ENCODE results near the gene LMF2. TPM values are rescaled to one million over a fixed set of nuclear protein-coding genes. Genes with fewer than 3 reads are reported as not detected.
"Not testable (repeated sequence)": the region's sequence is repeated elsewhere in the genome, so short reads cannot be mapped to it uniquely, and the experiment has no call there.

Gene LMF2
- polyA plus RNA-seq, 3 donors from 2014 or later, result 16.3 to 40.4 (median 20.1) TPM

GRCh38 chr22:50523806-50524675 is 16.5 kb upstream of the LMF2 start:
- no peaks in the 10 kb centered on the region for H3K9me3 Mint-ChIP-seq
- peak overlapping the region; percentile 84 to 89 (median 87) for H3K4me3 Mint-ChIP-seq
- H3K27me3 Mint-ChIP-seq (ENCODE audit: low read depth in 3 of 3), result peaks cover 9 to 14% (median 13%) of the 10 kb centered on the region in 3 donors
- H3K27ac Mint-ChIP-seq, result peak overlapping the region in 5 of 6 donors; percentile 67 to 92 (median 84)
- no peaks in the 10 kb centered on the region for H3K36me3 Mint-ChIP-seq
- DNase-seq, result no peak
- H3K4me1 Mint-ChIP-seq, result peaks cover 27 to 29% of the 10 kb centered on the region in 2 donors

GRCh38 chr22:50523458-50523805 is 15.9 kb upstream of the LMF2 start:
- no peak for DNase-seq
- no peak overlapping the region for H3K27ac Mint-ChIP-seq
- H3K4me1 Mint-ChIP-seq, result peaks cover 25 to 27% of the 10 kb centered on the region in 2 donors
- H3K36me3 Mint-ChIP-seq, result no peaks in the 10 kb centered on the region
- no peaks in the 10 kb centered on the region for H3K9me3 Mint-ChIP-seq
- peak overlapping the region in 3 of 5 donors; percentile 2 to 21 (median 5) for H3K4me3 Mint-ChIP-seq
- H3K27me3 Mint-ChIP-seq (ENCODE audit: low read depth in 3 of 3), result peaks cover 9 to 15% (median 13%) of the 10 kb centered on the region in 3 donors

DNA sequence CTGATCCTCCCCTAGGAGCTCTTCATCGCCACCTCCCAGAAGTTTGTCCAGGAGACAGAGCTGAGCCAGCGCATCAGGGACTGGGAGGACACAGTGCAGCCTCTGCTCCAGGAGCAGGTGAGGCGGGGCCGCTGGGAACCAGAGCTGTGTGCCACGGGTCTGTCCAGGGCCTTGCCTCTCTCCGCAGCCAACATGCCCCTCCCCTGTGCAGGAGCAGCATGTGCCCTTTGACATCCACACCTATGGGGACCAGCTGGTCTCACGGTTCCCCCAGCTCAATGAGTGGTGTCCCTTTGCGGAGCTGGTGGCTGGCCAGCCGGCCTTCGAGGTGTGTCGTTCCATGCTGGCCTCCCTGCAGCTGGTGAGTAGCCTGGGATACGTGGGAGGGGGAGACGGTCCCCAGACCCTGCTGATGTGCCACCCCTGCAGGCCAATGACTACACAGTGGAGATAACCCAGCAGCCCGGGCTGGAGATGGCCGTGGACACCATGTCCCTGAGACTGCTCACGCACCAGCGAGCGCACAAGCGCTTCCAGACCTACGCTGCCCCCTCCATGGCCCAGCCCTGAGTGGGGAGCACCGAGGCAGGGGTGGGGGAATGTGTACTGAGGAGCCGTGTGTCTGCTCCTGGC is 15.4 kb upstream of the LMF2 start:
- Mint-ChIP-seq H3K9me3 (no peaks in the 10 kb centered on the region), H3K4me3 (peak overlapping the region in 3 of 5 donors; percentile 2 to 21 (median 5)), H3K4me1 (peaks cover 20 to 22% of the 10 kb centered on the region in 2 donors), H3K36me3 (no peaks in the 10 kb centered on the region), H3K27ac (no peak overlapping the region), H3K27me3 (ENCODE audit: low read depth in 3 of 3) (peaks cover 9 to 15% (median 13%) of the 10 kb centered on the region in 3 donors)
- no peak for DNase-seq

GRCh38 chr22:50522208-50522805 is 14.8 kb upstream of the LMF2 start:
- no peaks in the 10 kb centered on the region for H3K36me3 Mint-ChIP-seq
- peaks cover 14 to 15% of the 10 kb centered on the region in 2 donors for H3K4me1 Mint-ChIP-seq
- DNase-seq, result no peak
- no peak overlapping the region for H3K4me3 Mint-ChIP-seq
- no peaks in the 10 kb centered on the region for H3K9me3 Mint-ChIP-seq
- no peak overlapping the region for H3K27ac Mint-ChIP-seq
- peaks cover 9 to 15% (median 13%) of the 10 kb centered on the region in 3 donors for H3K27me3 Mint-ChIP-seq (ENCODE audit: low read depth in 3 of 3)

DNA sequence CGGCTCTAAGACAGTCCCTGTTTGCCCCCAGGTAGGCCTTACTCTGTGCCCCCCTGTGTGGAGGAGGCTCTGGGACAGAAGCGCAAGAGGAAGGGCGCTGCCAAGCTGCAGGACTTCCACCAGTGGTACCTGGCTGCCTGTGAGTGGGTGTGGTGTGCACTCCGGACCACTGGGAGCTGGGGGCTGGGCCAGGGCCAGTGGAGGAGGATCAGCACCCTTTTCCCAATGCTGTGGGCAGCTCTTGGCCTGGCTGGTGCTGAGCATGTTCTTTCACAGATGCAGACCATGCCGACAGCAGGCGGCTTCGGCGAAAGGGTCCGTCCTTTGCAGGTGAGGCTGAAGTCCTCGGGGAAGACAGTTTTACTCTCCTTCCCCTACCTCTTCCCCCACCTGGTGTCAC is 14.2 kb upstream of the LMF2 start:
- H3K4me1 Mint-ChIP-seq, result peaks cover 8 to 9% of the 10 kb centered on the region in 2 donors
- no peaks in the 10 kb centered on the region for H3K9me3 Mint-ChIP-seq
- no peak overlapping the region for H3K27ac Mint-ChIP-seq
- H3K4me3 Mint-ChIP-seq, result no peak overlapping the region
- no peak for DNase-seq
- H3K36me3 Mint-ChIP-seq, result no peaks in the 10 kb centered on the region
- peaks cover 12 to 15% (median 13%) of the 10 kb centered on the region in 3 donors for H3K27me3 Mint-ChIP-seq (ENCODE audit: low read depth in 3 of 3)

- no peak for DNase-seq
- Mint-ChIP-seq H3K4me3 (no peak overlapping the region), H3K4me1 (peaks cover 7 to 8% of the 10 kb centered on the region in 2 donors), H3K27me3 (ENCODE audit: low read depth in 3 of 3) (peaks cover 12 to 15% (median 13%) of the 10 kb centered on the region in 3 donors), H3K36me3 (no peaks in the 10 kb centered on the region), H3K27ac (no peak overlapping the region), H3K9me3 (no peaks in the 10 kb centered on the region)
Measured at GRCh38 chr22:50520826-50521453, 13.4 kb upstream of the LMF2 start.

- H3K9me3 Mint-ChIP-seq, H3K4me1 Mint-ChIP-seq, H3K36me3 Mint-ChIP-seq, H3K4me3 Mint-ChIP-seq, H3K27ac Mint-ChIP-seq, DNase-seq: not testable (repeated sequence)
- H3K27me3 Mint-ChIP-seq (ENCODE audit: low read depth in 3 of 3), result peaks cover 8 to 14% (median 11%) of the 10 kb centered on the region in 3 donors
Measured at GRCh38 chr22:50520184-50520583, 12.7 kb upstream of the LMF2 start.

GRCh38 chr22:50519151-50519550 is 11.6 kb upstream of the LMF2 start:
- no peaks in the 10 kb centered on the region for H3K9me3 Mint-ChIP-seq
- DNase-seq, result no peak
- H3K4me1 Mint-ChIP-seq, result peaks cover 0 to 6% of the 10 kb centered on the region in 2 donors
- no peaks in the 10 kb centered on the region for H3K36me3 Mint-ChIP-seq
- H3K27ac Mint-ChIP-seq, result no peak overlapping the region
- peaks cover 4 to 10% (median 5%) of the 10 kb centered on the region in 3 donors for H3K27me3 Mint-ChIP-seq (ENCODE audit: low read depth in 3 of 3)
- H3K4me3 Mint-ChIP-seq, result no peak overlapping the region

- Mint-ChIP-seq H3K9me3 (no peaks in the 10 kb centered on the region), H3K36me3 (no peaks in the 10 kb centered on the region), H3K4me1 (peaks cover 0 to 6% of the 10 kb centered on the region in 2 donors), H3K27me3 (ENCODE audit: low read depth in 3 of 3) (peaks cover 4 to 10% (median 5%) of the 10 kb centered on the region in 3 donors), H3K27ac (no peak overlapping the region), H3K4me3 (no peak overlapping the region)
- no peak for DNase-seq
Measured at GRCh38 chr22:50518606-50519005, 11.1 kb upstream of the LMF2 start.

DNA sequence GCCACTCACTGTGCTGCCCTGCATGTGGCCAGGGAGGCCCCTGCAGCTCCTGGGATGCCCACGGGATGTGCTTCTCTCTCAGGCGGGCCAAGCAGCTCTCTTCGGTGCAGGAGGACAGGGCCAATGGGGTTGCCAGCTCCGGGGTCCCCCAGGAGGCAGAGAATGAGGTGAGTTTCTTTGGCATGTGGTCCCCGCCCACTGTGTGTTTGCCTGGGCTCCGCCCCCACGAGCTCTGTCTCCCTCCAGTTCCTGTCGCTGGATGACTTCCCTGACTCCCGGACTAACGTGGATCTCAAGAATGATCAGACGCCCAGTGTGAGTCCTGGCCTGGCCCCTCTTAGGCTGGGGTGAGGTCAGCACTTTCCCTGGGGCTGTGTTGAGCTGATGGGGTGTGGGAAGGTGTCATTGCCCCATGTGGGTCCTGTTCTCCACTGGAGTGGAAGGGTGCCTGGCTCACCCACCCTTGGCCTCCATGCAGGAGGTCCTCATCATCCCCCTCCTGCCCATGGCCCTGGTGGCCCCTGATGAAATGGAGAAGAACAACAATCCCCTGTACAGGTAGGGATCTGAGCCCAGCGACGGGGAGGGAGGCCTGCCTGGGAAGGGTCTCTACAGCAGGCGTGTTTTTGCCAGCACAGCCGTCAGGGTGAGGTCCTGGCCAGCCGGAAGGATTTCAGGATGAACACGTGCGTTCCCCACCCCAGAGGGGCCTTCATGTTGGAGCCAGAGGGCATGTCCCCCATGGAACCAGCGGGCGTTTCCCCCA is 10.2 kb upstream of the LMF2 start:
- H3K4me1 Mint-ChIP-seq, result peaks cover 0 to 6% of the 10 kb centered on the region in 2 donors
- no peak for DNase-seq
- no peaks in the 10 kb centered on the region for H3K9me3 Mint-ChIP-seq
- peaks cover 4 to 7% (median 5%) of the 10 kb centered on the region in 3 donors for H3K27me3 Mint-ChIP-seq (ENCODE audit: low read depth in 3 of 3)
- no peak overlapping the region for H3K4me3 Mint-ChIP-seq
- H3K36me3 Mint-ChIP-seq, result no peaks in the 10 kb centered on the region
- no peak overlapping the region for H3K27ac Mint-ChIP-seq

DNA sequence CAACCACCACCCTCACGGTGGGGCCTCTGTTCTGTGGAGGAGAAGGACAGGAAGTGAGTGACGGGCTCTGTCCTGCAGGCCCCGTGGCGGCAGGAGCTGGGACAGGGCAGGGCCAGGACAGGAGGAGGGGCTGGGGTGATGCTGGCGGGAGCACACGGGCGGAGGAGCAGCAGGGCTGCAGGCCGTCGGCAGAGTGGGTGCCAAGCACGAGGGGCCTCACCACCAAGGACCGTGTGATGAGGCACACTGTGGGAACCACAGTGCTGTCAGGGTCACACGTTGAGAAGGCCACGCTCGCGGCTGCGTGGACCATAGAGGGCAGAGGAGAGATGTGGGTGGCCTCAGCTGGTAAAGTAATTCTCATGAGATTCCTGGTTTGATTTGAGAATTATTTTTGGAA is 9.4 kb upstream of the LMF2 start:
- H3K9me3 Mint-ChIP-seq, result no peaks in the 10 kb centered on the region

DNA sequence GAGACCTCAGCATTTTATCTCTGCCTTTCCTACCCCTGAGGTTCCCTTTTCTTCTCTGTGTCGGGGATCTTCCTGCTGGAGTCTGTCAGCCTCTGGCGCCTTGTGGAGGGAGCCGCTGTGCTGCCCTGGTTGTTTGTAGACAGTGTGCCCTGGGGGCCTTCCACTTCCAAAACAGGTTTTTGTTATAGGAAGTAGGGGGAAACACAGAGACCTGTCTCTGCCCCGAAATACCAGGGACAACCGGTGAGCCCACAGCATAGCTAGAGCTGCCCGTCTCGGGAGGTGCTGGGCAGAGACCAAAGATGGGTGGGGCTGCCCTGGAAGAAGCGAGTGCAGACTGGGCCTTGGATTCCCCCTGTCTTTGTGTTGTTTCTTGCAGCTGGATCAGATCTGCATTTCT is 8.6 kb upstream of the LMF2 start:
- no peak overlapping the region for H3K4me3 Mint-ChIP-seq
- no peak for DNase-seq
- peaks cover 0 to 6% of the 10 kb centered on the region in 2 donors for H3K4me1 Mint-ChIP-seq
- no peak overlapping the region for H3K27ac Mint-ChIP-seq
- H3K9me3 Mint-ChIP-seq, result no peaks in the 10 kb centered on the region
- no peaks in the 10 kb centered on the region for H3K36me3 Mint-ChIP-seq
- H3K27me3 Mint-ChIP-seq (ENCODE audit: low read depth in 3 of 3), result peaks cover 3 to 7% (median 4%) of the 10 kb centered on the region in 3 donors

More for the DNA sequence above, 9.4 kb upstream of the LMF2 start:
- Mint-ChIP-seq H3K36me3 (no peaks in the 10 kb centered on the region), H3K4me1 (peaks cover 0 to 6% of the 10 kb centered on the region in 2 donors), H3K4me3 (no peak overlapping the region), H3K27ac (no peak overlapping the region), H3K27me3 (ENCODE audit: low read depth in 3 of 3) (peaks cover 4 to 7% (median 4%) of the 10 kb centered on the region in 3 donors)
- DNase-seq, result no peak

DNA sequence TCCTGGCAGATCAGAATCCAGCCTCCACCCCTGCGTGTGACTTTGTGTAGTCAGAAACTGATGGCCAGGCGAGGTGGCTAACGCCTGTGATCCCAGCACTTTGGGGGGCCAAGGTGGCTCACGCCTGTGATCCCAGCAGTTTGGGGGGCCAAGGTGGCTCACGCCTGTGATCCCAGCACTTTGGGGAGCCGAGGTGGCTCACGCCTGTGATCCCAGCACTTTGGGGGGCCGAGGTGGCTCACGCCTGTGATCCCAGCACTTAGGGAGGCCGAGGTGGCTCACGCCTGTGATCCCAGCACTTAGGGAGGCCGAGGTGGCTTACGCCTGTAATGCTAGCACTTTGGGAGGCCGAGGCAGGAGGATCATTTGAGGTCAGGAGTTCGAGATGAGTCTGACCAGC is 5.7 kb upstream of the LMF2 start:
- Mint-ChIP-seq H3K27ac (no peak overlapping the region), H3K36me3 (no peaks in the 10 kb centered on the region)
- DNase-seq, result no peak

More for the DNA sequence above, 5.7 kb upstream of the LMF2 start:
- peaks cover 17 to 19% of the 10 kb centered on the region in 2 donors for H3K4me1 Mint-ChIP-seq
- peaks cover 2 to 8% (median 7%) of the 10 kb centered on the region in 3 donors for H3K27me3 Mint-ChIP-seq (ENCODE audit: low read depth in 3 of 3)
- no peak overlapping the region for H3K4me3 Mint-ChIP-seq
- H3K9me3 Mint-ChIP-seq, result no peaks in the 10 kb centered on the region

All from immature natural killer cell (primary cell).